AG04450 (cell line): Measurements from ENCODE around the gene L1CAM. TPM values are rescaled to one million over a fixed set of nuclear protein-coding genes. Genes with fewer than 3 reads are reported as not detected.

Source experiments
- CTCF ChIA-PET: fragments of 300-600, 350-600 bp; formaldehyde crosslinking; extraction: SDS; loops from one replicate; lab custom pipeline; 2022; ENCODE audit warnings: antibody characterized with exemption, inconsistent platforms; lab: Charles Lee
- POLR2A ChIA-PET: fragments of 350-600 bp; formaldehyde crosslinking; extraction: SDS; loops from one replicate; lab custom pipeline; 2021; ENCODE audit warnings: antibody characterized with exemption, inconsistent platforms; lab: Yijun Ruan, JAX
- DNase-seq: peaks from one replicate; pipeline ENCODE4 v3.0.0-alpha.2; 2011; ENCODE audit warnings: low read depth, low spot score
- H3K27ac ChIP-seq: one replicate; pipeline ENCODE4 v1.5.1; 2012; ENCODE audit warnings: low read depth, low read length, control low read depth
- H3K27me3 ChIP-seq: one replicate; pipeline ENCODE4 v1.6.0; 2012; ENCODE audit warnings: low read length; ENCODE audit not compliant: control insufficient read depth, insufficient read depth
- H3K4me3 ChIP-seq: 2 replicates; pipeline ENCODE4 v1.5.1; 2011; ENCODE audit warnings: mild to moderate bottlenecking, low read depth, low read length, control low read depth
- H3K9me3 ChIP-seq: 2 replicates; pipeline ENCODE4 v1.5.1; 2012; ENCODE audit warnings: low read length; ENCODE audit not compliant: control insufficient read depth, insufficient read depth
- polyA plus RNA-seq: library from polyadenylated mRNA; depleted of rRNA; stranded (reverse); fragments of >200 nt; gene quantifications from 2 replicates; pipeline ENCODE4 v1.2.3, GENCODE V29; 2011
- TF ChIP-seq, protein P1 (sequence below): IDR thresholded peaks from 2 replicates; pipeline ENCODE4 v1.5.1; 2011; ENCODE audit warnings: low read depth, low read length, control low read depth, inconsistent platforms

The L1CAM gene
- polyA plus RNA-seq, 1 experiment = 0.10 TPM

DNA sequence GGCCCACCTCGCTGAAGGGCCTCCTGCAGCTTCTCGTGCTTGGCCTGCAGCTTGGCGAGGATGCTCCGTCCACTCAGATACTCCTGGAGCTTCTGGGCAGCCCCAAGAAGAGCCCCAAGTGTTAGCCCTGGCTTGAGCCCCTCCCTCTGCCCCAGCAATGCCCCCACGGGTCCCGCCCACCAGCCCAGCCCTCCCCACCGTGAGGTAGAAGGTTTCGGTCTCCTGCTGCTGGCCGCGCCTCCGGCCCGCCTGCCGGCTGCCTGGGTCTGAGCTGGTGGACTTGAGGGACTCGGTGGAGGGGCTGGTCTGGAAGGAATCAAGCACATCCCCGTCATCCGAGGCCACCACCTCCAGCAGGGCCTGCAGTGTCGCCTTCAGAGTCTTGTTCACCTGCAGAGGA lies 27.2 kb upstream of the L1CAM start:
- ChIA-PET POLR2A (no interaction called here), CTCF (interaction anchor here (1.4 kb wide), 1 partner anchor 10 kb away, joined by 4 read pairs; no protein-coding TSS in a partner anchor)
- peaks cover 3% of the 10 kb centered on the region for H3K27me3 ChIP-seq
- no peak for DNase-seq
- no peaks in the 10 kb centered on the region; the same call in 1 of the 2 replicates for H3K9me3 ChIP-seq
- no peak overlapping the region for H3K27ac ChIP-seq
- no peak overlapping the region for H3K4me3 ChIP-seq
- TF ChIP-seq, protein P1, sequence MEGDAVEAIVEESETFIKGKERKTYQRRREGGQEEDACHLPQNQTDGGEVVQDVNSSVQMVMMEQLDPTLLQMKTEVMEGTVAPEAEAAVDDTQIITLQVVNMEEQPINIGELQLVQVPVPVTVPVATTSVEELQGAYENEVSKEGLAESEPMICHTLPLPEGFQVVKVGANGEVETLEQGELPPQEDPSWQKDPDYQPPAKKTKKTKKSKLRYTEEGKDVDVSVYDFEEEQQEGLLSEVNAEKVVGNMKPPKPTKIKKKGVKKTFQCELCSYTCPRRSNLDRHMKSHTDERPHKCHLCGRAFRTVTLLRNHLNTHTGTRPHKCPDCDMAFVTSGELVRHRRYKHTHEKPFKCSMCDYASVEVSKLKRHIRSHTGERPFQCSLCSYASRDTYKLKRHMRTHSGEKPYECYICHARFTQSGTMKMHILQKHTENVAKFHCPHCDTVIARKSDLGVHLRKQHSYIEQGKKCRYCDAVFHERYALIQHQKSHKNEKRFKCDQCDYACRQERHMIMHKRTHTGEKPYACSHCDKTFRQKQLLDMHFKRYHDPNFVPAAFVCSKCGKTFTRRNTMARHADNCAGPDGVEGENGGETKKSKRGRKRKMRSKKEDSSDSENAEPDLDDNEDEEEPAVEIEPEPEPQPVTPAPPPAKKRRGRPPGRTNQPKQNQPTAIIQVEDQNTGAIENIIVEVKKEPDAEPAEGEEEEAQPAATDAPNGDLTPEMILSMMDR = no peak

DNA sequence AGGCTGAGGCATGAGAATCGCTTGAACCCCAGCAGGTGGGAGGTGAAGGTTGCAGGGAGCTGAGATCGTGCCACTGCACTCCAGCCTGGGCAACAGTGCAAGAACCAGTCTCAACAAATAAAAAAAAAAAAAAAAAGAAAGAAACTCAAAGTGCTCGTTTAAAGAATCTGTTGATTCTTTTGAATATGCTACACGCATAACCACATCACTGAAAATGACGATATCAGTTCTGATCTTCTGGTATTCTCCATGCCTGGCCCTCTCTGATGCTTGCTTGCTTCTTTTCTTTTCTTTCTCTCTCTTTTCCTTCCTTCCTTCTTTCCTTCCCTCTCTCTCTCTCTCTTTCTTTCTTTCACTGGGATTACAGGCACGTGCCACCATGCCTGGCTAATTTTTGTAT lies 25.8 kb upstream of the L1CAM start:
- Histone ChIP-seq H3K4me3 (no peak overlapping the region), H3K27me3 (peaks cover 5% of the 10 kb centered on the region), H3K27ac (no peak overlapping the region), H3K9me3 (no peaks in the 10 kb centered on the region; the same call in 1 of the 2 replicates)
- no peak for DNase-seq
- TF ChIP-seq, protein P1 = no peak
- ChIA-PET POLR2A (no interaction called here), CTCF (interaction anchor here (0.6 to 0.7 kb wide), 2 partner anchors 10 to 155 kb away, joined by 3 to 4 read pairs; no protein-coding TSS in a partner anchor)

DNA sequence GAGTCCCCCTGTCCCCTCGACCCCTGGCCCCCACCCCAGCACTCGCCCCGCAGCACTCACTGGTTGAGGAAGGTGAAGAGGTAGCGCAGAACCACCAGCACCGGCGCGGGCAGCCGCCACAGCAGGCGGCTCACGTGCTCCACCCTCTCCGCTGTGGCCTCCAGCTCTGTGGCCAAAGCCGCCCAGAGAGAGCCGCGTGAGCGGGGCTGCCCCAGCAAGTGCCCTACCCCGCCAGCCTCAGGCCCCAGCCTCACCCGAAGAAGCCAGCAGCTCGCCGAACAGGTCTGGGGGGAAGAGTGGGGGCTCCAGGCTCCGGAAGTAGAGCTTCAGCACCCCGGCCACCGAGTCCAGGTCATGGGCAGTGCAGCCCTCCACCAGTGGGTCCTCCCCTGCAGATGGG lies 24.5 kb upstream of the L1CAM start:
- ChIA-PET POLR2A (interaction anchor here (0.6 kb wide), 1 partner anchor 13 kb away, joined by 3 read pairs; no protein-coding TSS in a partner anchor), CTCF (interaction anchor here (0.7 to 1.3 kb wide), 3 partner anchors 36 to 179 kb away, joined by 3 to 4 read pairs (median 4); no protein-coding TSS in a partner anchor)
- no peaks in the 10 kb centered on the region; the same call in 1 of the 2 replicates for H3K9me3 ChIP-seq
- no peak overlapping the region for H3K4me3 ChIP-seq
- H3K27ac ChIP-seq = no peak overlapping the region
- TF ChIP-seq, protein P1 = no peak
- H3K27me3 ChIP-seq = peaks cover 5% of the 10 kb centered on the region
- no peak for DNase-seq

DNA sequence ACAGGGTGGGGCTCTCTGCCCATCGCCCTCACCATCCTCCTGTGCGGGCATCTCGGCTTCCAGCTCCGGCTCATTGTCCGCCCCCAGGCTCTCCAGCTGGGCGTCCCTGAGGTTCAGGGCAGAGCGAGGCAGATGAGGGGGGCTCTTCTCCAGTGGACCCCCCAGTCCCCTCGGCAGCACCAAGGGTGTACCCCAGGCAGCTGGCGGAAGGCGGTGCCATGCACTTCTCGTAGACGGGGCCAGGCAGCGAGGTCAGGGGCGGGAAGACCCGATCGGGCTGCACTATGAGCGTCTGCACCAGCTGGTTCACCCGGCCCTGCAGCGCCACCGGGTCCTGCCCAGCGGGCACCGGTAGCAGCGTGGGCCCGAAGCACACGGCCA lies 24.0 kb upstream of the L1CAM start:
- H3K27ac ChIP-seq = no peak overlapping the region
- TF ChIP-seq, protein P1 = no peak
- DNase-seq = no peak
- H3K27me3 ChIP-seq = peaks cover 5% of the 10 kb centered on the region
- no peaks in the 10 kb centered on the region; the same call in 1 of the 2 replicates for H3K9me3 ChIP-seq
- ChIA-PET CTCF (interaction anchor here (1.3 kb wide), 1 partner anchor 37 kb away, joined by 3 read pairs; no protein-coding TSS in a partner anchor), POLR2A (no interaction called here)
- H3K4me3 ChIP-seq = no peak overlapping the region

DNA sequence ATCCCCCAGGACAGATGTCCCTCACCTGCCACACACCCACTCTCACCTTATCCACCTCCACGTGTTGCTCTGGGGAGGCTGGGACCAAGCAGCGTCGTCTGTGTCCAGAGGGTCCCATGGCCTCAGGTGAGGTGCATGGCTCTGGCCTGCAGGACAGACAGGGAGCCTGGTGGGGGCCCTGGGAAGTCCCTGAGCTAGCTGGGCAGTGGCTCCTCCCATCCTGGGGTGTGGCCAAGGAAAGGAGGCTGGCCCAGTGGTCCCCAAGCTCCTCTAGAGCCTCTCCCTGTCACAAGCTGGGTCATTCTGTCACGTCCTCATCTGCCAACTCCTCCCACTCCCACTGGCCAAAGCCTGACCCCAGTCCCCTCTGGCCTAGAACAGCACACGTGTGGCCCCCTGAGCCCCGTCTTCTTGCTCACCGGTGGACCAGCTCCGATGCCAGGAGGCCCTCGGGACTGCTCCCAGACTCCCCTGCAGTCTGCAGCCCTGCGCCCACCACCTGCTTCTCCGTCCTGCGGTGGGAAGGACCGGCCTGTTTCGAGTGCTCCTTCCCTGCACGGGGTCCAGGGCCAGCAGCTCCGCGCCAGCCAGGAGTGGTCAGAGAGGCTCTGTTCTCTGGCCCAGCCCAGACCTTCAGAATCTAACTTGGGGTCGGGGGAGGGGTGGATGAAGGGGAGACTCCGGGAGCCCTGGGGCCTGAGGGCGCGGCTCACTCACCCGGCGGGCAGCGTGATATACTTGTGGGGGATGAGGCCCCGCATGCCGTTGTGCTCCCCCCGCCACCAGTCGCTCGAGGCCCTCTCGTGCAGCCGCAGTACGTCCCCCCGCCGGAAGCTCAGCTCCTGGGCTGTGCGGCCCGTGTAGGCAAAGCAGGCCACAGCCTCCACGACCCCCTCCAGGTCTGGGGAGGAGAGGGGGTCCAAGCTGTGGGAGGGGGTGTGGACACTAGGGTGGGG lies 23.3 kb upstream of the L1CAM start:
- no peak overlapping the region for H3K27ac ChIP-seq
- DNase-seq = no peak
- ChIA-PET CTCF (no interaction called here), POLR2A (interaction anchor here (0.6 kb wide), 1 partner anchor 31 kb away, joined by 4 read pairs; no protein-coding TSS in a partner anchor)
- TF ChIP-seq, protein P1 = no peak
- no peaks in the 10 kb centered on the region; the same call in 1 of the 2 replicates for H3K9me3 ChIP-seq
- no peak overlapping the region for H3K4me3 ChIP-seq
- peaks cover 5% of the 10 kb centered on the region for H3K27me3 ChIP-seq
